ENCODE measurements around the gene MEIS1.

- no peak for TF ChIP-seq CTCF (conservative IDR thresholded peaks at IDR 0.05; ENCODE audit: low read length)
- no peak for TF ChIP-seq EZH2phosphoT487 (IDR thresholded peaks at IDR 0.05; ENCODE audit: borderline replicate concordance, low read depth, low read length)
Measured at GRCh38 chr2:66469214-66469902, 34.4 kb downstream of the MEIS1 start.
